HepG2 (cell line): ENCODE measurements around the gene SLC12A3. TPM values are rescaled to one million over a fixed set of nuclear protein-coding genes. Genes with fewer than 3 reads are reported as not detected.

Experiments
- BRD4 ChIP-seq: sonication (generic); formaldehyde crosslinking; IDR thresholded peaks from 2 replicates; pipeline ENCODE4 v1.4.0; 2020; ENCODE audit warnings: missing genetic modification reagents
- CENPX ChIP-seq: sonication (generic); formaldehyde crosslinking; IDR thresholded peaks from 2 replicates; pipeline ENCODE4 v1.9.0; 2021; ENCODE audit warnings: mild to moderate bottlenecking, missing genetic modification reagents, moderate library complexity
- CHCHD3 ChIP-seq: sonication (generic); formaldehyde crosslinking; IDR thresholded peaks from 2 replicates; pipeline ENCODE4 v1.8.0; 2022; ENCODE audit warnings: mild to moderate bottlenecking, missing genetic modification reagents, moderate library complexity
- CREB1 ChIP-seq, 2 experiments: fragments of 450-650 bp in 1 of 2; IDR thresholded peaks; 2 replicates each; pipeline ENCODE4 v1.6.1; 2016 to 2017; ENCODE audit warnings: control low read depth in 1 of 2, mild to moderate bottlenecking in 1 of 2, missing compliant biosample characterization in 1 of 2, missing genetic modification characterization in 1 of 2
- CSRNP1 ChIP-seq: sonication (generic); formaldehyde crosslinking; IDR thresholded peaks from 2 replicates; pipeline ENCODE4 v1.8.1; 2023; ENCODE audit warnings: mild to moderate bottlenecking, missing genetic modification reagents
- NR2F1 ChIP-seq, 2 experiments: fragments of 450-650 bp in 1 of 2; formaldehyde crosslinking in 1 of 2; IDR thresholded peaks; 2 replicates each; pipeline versions ENCODE4 v1.5.0 to v1.6.1; 2016 to 2020; ENCODE audit warnings: mild to moderate bottlenecking in 1 of 2, missing compliant biosample characterization in 1 of 2, missing genetic modification reagents in 1 of 2, moderate library complexity in 1 of 2
- REXO4 ChIP-seq: sonication (generic); formaldehyde crosslinking; IDR thresholded peaks from 2 replicates; pipeline ENCODE4 v1.8.0; 2022; ENCODE audit warnings: missing genetic modification reagents, mild to moderate bottlenecking, borderline replicate concordance
- SKIL ChIP-seq: sonication (generic); formaldehyde crosslinking; IDR thresholded peaks from 2 replicates; pipeline ENCODE4 v1.8.0; 2022; ENCODE audit warnings: missing genetic modification reagents, mild to moderate bottlenecking, moderate library complexity, borderline replicate concordance
- ZFYVE20 ChIP-seq: sonication (generic); formaldehyde crosslinking; IDR thresholded peaks from 2 replicates; pipeline ENCODE4 v1.8.0; 2023; ENCODE audit warnings: low read depth, mild to moderate bottlenecking, moderate library complexity, missing genetic modification reagents, borderline replicate concordance
- ZNF224 ChIP-seq: sonication (generic); formaldehyde crosslinking; IDR thresholded peaks from 2 replicates; pipeline ENCODE4 v1.5.0; 2020; ENCODE audit warnings: mild to moderate bottlenecking, missing genetic modification reagents
- ZNF432 ChIP-seq: sonication (generic); formaldehyde crosslinking; IDR thresholded peaks from 2 replicates; pipeline ENCODE4 v1.5.0; 2020; ENCODE audit warnings: missing genetic modification reagents, mild to moderate bottlenecking, borderline replicate concordance
- ZNF543 ChIP-seq: sonication (generic); formaldehyde crosslinking; IDR thresholded peaks from 2 replicates; pipeline ENCODE4 v1.4.0; 2020; ENCODE audit warnings: mild to moderate bottlenecking, missing genetic modification reagents
- ZNF556 ChIP-seq: sonication (generic); formaldehyde crosslinking; IDR thresholded peaks from 2 replicates; pipeline ENCODE4 v1.4.0; 2020; ENCODE audit warnings: mild to moderate bottlenecking, missing genetic modification reagents, borderline replicate concordance
- ZNF644 ChIP-seq: IDR thresholded peaks from 2 replicates; pipeline ENCODE4 v1.6.1; 2016; ENCODE audit warnings: low read depth
- ZNF879 ChIP-seq: sonication (generic); formaldehyde crosslinking; IDR thresholded peaks from 2 replicates; pipeline ENCODE4 v1.8.1; 2023; ENCODE audit warnings: missing genetic modification reagents
- polyA plus RNA-seq, 8 experiments: library from polyadenylated mRNA; depleted of rRNA in 3 of 8; stranded (reverse) in 7 of 8; unstranded in 1 of 8; fragments of >200 nt; fragmentation: Illumina TruSeq in 4 of 8; extraction: Trizol in 4 of 8; gene quantifications; 2 replicates each; pipeline versions ENCODE4 v1.2.1 to v1.2.3, GENCODE V29; 2011 to 2016; ENCODE audit warnings: low read depth in 4 of 8, missing spikeins in 1 of 8, mixed read lengths in 1 of 8; ENCODE audit not compliant: insufficient read depth in 1 of 8
- total RNA-seq, 5 experiments: library from RNA; depleted of rRNA; stranded (reverse); fragments of >200 nt; fragmentation: Illumina TruSeq; extraction: Trizol; gene quantifications; 2 replicates each; pipeline ENCODE4 v1.2.3, GENCODE V29; 2016; ENCODE audit warnings: low read depth in 1 of 5
- TF ChIP-seq, protein P1 (sequence below), 2 experiments: sonication (generic) in 1 of 2; formaldehyde crosslinking in 1 of 2; IDR thresholded peaks; 2 replicates each; pipeline versions ENCODE4 v1.4.0 to v1.6.1; 2016 to 2020; ENCODE audit warnings: borderline replicate concordance in 1 of 2, low read depth in 1 of 2, mild to moderate bottlenecking in 1 of 2, missing genetic modification reagents in 1 of 2
- TF ChIP-seq, protein P2 (sequence below): sonication (generic); formaldehyde crosslinking; IDR thresholded peaks from 2 replicates; pipeline ENCODE4 v1.5.0; 2020; ENCODE audit warnings: missing genetic modification reagents

SLC12A3 gene
- total and polyA plus RNA-seq, 2 of the 13 experiments (the other 11 are each of a cell fraction or from before 2014, with no cell fraction given), result 6.2 TPM; not detected in 1

DNA sequence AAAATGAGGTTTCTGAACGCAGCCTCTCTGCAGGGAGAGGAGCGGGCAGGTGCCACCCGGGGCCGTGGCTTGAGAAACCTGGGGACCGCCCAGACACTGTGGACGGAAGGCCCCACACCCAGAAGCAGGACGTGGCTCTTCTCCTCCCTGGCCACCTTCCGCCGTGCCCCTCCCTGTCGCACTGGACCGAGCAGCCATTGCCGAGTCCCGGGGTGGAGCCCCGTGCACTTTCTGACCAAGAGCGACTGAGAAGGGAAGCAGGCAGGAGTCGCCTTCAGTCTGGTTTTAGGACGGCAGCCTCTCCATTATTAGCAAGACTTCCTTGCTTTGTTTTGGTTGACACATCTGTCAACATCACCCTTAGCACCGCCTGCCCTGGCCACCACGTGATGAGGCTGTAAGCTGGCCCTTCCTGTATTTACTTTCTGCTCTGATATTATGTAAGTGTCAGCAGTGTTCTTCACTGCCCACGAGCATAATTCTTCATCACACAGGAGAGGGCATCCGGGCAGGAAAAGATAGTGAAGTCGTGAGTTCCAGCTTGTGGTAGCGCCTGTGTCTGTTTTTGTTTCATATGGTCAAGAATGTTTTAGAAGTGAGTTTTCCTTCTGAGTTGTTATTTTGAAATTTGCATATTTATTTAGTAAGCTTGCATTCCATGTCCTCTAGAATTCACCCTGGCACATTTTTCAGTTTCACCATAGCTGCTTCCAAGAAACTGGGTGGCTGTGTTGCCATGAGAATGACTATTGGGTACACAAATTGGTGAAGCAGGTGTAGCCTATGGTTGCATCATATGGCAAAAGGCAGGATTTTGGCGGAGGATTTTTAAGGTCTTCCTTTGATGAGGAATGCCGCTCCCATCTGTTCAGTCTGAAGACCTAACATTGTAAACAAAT, 68.0 kb downstream of the SLC12A3 start (continued):
- TF ChIP-seq NR2F1 (CRISPR knock-in tag; IDR thresholded peaks at IDR 0.05), result peak in 1 of 2 experiments; percentile 13; a peak in 1 of 4 replicates
- TF ChIP-seq, protein P1, sequence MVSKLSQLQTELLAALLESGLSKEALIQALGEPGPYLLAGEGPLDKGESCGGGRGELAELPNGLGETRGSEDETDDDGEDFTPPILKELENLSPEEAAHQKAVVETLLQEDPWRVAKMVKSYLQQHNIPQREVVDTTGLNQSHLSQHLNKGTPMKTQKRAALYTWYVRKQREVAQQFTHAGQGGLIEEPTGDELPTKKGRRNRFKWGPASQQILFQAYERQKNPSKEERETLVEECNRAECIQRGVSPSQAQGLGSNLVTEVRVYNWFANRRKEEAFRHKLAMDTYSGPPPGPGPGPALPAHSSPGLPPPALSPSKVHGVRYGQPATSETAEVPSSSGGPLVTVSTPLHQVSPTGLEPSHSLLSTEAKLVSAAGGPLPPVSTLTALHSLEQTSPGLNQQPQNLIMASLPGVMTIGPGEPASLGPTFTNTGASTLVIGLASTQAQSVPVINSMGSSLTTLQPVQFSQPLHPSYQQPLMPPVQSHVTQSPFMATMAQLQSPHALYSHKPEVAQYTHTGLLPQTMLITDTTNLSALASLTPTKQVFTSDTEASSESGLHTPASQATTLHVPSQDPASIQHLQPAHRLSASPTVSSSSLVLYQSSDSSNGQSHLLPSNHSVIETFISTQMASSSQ (IDR thresholded peaks at IDR 0.05; ENCODE audit: low read depth), result peak; percentile 41; the same call in 1 of the 2 replicates
- TF ChIP-seq, protein P1 (CRISPR knock-in tag; IDR thresholded peaks at IDR 0.05; ENCODE audit: borderline replicate concordance), result no peak
- 0 out of 2 replicates have a peak, but pooled peaks have one; percentile 4 for TF ChIP-seq ZNF556 (CRISPR knock-in tag)
- no peak for TF ChIP-seq ZNF432 (CRISPR knock-in tag)
- TF ChIP-seq ZNF224, result no peak
- no peak for TF ChIP-seq BRD4
- TF ChIP-seq, protein P2, sequence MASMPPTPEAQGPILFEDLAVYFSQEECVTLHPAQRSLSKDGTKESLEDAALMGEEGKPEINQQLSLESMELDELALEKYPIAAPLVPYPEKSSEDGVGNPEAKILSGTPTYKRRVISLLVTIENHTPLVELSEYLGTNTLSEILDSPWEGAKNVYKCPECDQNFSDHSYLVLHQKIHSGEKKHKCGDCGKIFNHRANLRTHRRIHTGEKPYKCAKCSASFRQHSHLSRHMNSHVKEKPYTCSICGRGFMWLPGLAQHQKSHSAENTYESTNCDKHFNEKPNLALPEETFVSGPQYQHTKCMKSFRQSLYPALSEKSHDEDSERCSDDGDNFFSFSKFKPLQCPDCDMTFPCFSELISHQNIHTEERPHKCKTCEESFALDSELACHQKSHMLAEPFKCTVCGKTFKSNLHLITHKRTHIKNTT (CRISPR knock-in tag), result no peak
- TF ChIP-seq REXO4 (CRISPR knock-in tag), result no peak
- TF ChIP-seq CENPX (CRISPR knock-in tag), result no peak
- TF ChIP-seq CREB1 (IDR thresholded peaks at IDR 0.05), result no peak; the same call in 1 of the 2 replicates
- peak; percentile 63 for TF ChIP-seq CREB1 (CRISPR knock-in tag; IDR thresholded peaks at IDR 0.05)
- TF ChIP-seq ZFYVE20 (CRISPR knock-in tag), result no peak
- TF ChIP-seq ZNF644, result no peak
- TF ChIP-seq CHCHD3, result peak; percentile 75; the same call in 1 of the 2 replicates
- no peak for TF ChIP-seq ZNF879 (CRISPR knock-in tag)
- no peak for TF ChIP-seq ZNF543 (CRISPR knock-in tag)
- TF ChIP-seq CSRNP1 (CRISPR knock-in tag), result peak; percentile 32; the same call in 1 of the 2 replicates
- TF ChIP-seq SKIL, result peak; percentile 66
